ENCODE measurements around the gene GAB3.

GRCh38 chrX:154742613-154743012, 8.3 kb downstream of the GAB3 start:
- no peak for TF ChIP-seq POLR2A (IDR thresholded peaks at IDR 0.05; ENCODE audit: low read depth)
- TF ChIP-seq, protein P1, sequence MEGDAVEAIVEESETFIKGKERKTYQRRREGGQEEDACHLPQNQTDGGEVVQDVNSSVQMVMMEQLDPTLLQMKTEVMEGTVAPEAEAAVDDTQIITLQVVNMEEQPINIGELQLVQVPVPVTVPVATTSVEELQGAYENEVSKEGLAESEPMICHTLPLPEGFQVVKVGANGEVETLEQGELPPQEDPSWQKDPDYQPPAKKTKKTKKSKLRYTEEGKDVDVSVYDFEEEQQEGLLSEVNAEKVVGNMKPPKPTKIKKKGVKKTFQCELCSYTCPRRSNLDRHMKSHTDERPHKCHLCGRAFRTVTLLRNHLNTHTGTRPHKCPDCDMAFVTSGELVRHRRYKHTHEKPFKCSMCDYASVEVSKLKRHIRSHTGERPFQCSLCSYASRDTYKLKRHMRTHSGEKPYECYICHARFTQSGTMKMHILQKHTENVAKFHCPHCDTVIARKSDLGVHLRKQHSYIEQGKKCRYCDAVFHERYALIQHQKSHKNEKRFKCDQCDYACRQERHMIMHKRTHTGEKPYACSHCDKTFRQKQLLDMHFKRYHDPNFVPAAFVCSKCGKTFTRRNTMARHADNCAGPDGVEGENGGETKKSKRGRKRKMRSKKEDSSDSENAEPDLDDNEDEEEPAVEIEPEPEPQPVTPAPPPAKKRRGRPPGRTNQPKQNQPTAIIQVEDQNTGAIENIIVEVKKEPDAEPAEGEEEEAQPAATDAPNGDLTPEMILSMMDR (IDR thresholded peaks at IDR 0.05), result no peak
